ENCODE data around the gene EXOSC2.

Gene EXOSC2

DNA sequence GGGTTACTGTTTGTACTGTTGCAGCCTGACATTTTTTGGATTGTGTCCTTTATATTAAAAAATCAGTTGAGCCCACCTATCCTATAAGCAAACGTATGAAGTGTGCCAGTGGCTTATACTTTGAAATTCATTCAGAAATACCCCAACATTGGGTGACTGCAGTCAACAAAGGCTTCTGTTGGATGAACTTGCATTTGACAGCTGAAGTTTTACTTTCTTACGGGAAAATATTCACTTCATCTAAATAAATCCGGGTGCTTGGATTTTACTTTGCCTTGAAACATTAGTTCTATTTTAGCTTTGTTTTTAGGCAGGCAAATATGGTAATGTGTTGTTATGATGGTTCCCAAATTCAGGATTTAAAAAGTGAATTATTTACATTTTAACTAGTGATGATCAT is 21.7 kb downstream of the EXOSC2 start:
- H3K27me3 Mint-ChIP-seq: peaks cover 7% of the 10 kb centered on the region
- intact Hi-C loops (cut with micrococcal nuclease): no loop called here
- peak overlapping the region; percentile 96 for H3K4me3 Mint-ChIP-seq
- H3K9me3 Mint-ChIP-seq: no peaks in the 10 kb centered on the region
- H3K27ac Mint-ChIP-seq: no peak overlapping the region
- H3K36me3 Mint-ChIP-seq (ENCODE audit: low read depth): peaks cover 18% of the 10 kb centered on the region
- H3K4me1 Mint-ChIP-seq (ENCODE audit: low read depth): peaks cover 39% of the 10 kb centered on the region

DNA sequence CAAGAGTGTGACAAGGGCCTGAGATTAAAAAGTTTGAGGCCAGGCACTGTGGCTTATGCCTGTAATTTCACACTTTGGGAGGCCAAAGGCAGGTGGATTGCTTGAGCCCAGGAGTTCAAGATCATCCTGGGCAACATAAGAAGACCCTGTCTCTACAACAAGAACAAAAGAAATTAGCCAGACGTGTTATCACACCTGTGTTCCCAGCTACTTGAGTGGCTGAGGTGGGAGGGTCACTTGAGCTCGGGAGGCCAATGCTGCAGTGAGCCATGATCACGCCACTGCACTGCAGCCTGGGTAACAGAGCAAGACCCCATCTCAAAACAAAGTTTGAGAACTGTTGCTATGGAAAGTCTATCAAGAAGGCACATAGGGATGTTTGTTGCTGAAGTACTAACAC is 25.0 kb downstream of the EXOSC2 start:
- no peak overlapping the region for H3K27ac Mint-ChIP-seq
- intact Hi-C loops (cut with micrococcal nuclease): no loop called here
- no peaks in the 10 kb centered on the region for H3K27me3 Mint-ChIP-seq
- H3K4me3 Mint-ChIP-seq: no peak overlapping the region
- peaks cover 41% of the 10 kb centered on the region for H3K4me1 Mint-ChIP-seq (ENCODE audit: low read depth)
- no peaks in the 10 kb centered on the region for H3K9me3 Mint-ChIP-seq
- H3K36me3 Mint-ChIP-seq (ENCODE audit: low read depth): peaks cover 31% of the 10 kb centered on the region

DNA sequence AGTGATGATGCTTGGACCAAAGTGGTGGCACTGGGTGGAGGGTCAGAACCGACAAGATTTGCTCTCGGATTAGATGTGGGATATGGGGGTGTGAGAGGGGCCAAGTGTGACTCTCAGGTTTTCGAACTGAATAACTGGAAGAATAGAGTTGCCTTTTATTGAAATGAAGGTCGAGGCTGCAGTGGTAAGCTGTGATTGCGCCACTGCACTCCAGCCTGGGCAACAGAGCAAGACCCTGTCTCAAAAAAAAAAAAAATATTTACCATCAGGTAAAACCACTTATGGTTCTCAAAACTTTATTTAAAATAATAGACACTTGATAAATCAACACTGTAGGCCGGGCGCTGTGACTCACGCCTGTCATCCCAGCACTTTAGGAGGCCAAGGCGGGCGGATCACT is 27.2 kb downstream of the EXOSC2 start:
- no peaks in the 10 kb centered on the region for H3K27me3 Mint-ChIP-seq
- intact Hi-C loops (cut with micrococcal nuclease): no loop called here
- H3K4me1 Mint-ChIP-seq (ENCODE audit: low read depth): peaks cover 25% of the 10 kb centered on the region
- no peak overlapping the region for H3K27ac Mint-ChIP-seq
- no peaks in the 10 kb centered on the region for H3K9me3 Mint-ChIP-seq
- H3K4me3 Mint-ChIP-seq: no peak overlapping the region
- H3K36me3 Mint-ChIP-seq (ENCODE audit: low read depth): peaks cover 29% of the 10 kb centered on the region

- no peak overlapping the region for H3K27ac Mint-ChIP-seq
- H3K4me3 Mint-ChIP-seq: no peak overlapping the region
- H3K27me3 Mint-ChIP-seq: no peaks in the 10 kb centered on the region
- no peaks in the 10 kb centered on the region for H3K9me3 Mint-ChIP-seq
- peaks cover 16% of the 10 kb centered on the region for H3K4me1 Mint-ChIP-seq (ENCODE audit: low read depth)
- intact Hi-C loops (cut with micrococcal nuclease): no loop called here
- peaks cover 26% of the 10 kb centered on the region for H3K36me3 Mint-ChIP-seq (ENCODE audit: low read depth)
These were observed 35.1 kb downstream of the EXOSC2 start for GRCh38 chr9:130728721-130729120.

- Mint-ChIP-seq H3K9me3 (no peaks in the 10 kb centered on the region), H3K27ac (no peak overlapping the region), H3K4me1 (ENCODE audit: low read depth) (peaks cover 16% of the 10 kb centered on the region), H3K27me3 (no peaks in the 10 kb centered on the region), H3K4me3 (no peak overlapping the region), H3K36me3 (ENCODE audit: low read depth) (peaks cover 26% of the 10 kb centered on the region)
- intact Hi-C loops (cut with micrococcal nuclease): no loop called here
These were observed 35.6 kb downstream of the EXOSC2 start for GRCh38 chr9:130729145-130729544.

GRCh38 chr9:130731355-130731754 is 37.8 kb downstream of the EXOSC2 start:
- H3K36me3 Mint-ChIP-seq (ENCODE audit: low read depth): peaks cover 21% of the 10 kb centered on the region

DNA sequence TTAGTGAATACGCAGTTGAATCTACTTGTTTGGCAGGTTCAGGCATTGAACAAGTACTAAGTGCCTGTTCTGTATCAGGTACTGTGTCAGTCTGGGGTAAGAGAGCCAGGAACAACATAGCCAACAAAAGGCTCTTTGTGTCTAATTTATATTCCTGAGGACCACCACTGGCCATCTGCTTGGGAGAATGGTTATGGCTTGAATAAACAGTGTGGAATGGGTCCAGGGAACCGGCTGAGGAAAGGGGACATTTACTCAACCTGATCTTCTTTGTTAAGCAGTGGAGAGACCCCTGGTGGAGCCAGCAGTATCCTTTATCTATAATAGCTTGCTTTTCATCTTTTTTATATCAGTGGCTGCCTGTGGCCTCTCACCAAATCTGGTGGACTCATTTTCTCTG is 38.6 kb downstream of the EXOSC2 start:
- Mint-ChIP-seq H3K4me3 (no peak overlapping the region), H3K4me1 (ENCODE audit: low read depth) (peaks cover 12% of the 10 kb centered on the region), H3K27me3 (no peaks in the 10 kb centered on the region), H3K9me3 (no peaks in the 10 kb centered on the region), H3K36me3 (ENCODE audit: low read depth) (peaks cover 19% of the 10 kb centered on the region), H3K27ac (no peak overlapping the region)
- intact Hi-C loops (cut with micrococcal nuclease): no loop called here

More at GRCh38 chr9:130731355-130731754, 37.8 kb downstream of the EXOSC2 start:
- H3K27ac Mint-ChIP-seq: no peak overlapping the region
- H3K4me3 Mint-ChIP-seq: no peak overlapping the region
- H3K9me3 Mint-ChIP-seq: no peaks in the 10 kb centered on the region
- H3K27me3 Mint-ChIP-seq: no peaks in the 10 kb centered on the region
- intact Hi-C loops (cut with micrococcal nuclease): no loop called here
- H3K4me1 Mint-ChIP-seq (ENCODE audit: low read depth): peaks cover 13% of the 10 kb centered on the region

GRCh38 chr9:130732793-130733221 is 39.2 kb downstream of the EXOSC2 start:
- Mint-ChIP-seq H3K4me3 (no peak overlapping the region), H3K36me3 (ENCODE audit: low read depth) (peaks cover 14% of the 10 kb centered on the region), H3K27ac (no peak overlapping the region), H3K4me1 (ENCODE audit: low read depth) (peaks cover 12% of the 10 kb centered on the region), H3K9me3 (no peaks in the 10 kb centered on the region), H3K27me3 (no peaks in the 10 kb centered on the region)
- intact Hi-C loops (cut with micrococcal nuclease): no loop called here

GRCh38 chr9:130735566-130735965 is 42.0 kb downstream of the EXOSC2 start:
- H3K27ac Mint-ChIP-seq: no peak overlapping the region
- no peaks in the 10 kb centered on the region for H3K9me3 Mint-ChIP-seq
- no peak overlapping the region for H3K4me3 Mint-ChIP-seq
- intact Hi-C loops (cut with micrococcal nuclease): no loop called here
- peaks cover 6% of the 10 kb centered on the region for H3K4me1 Mint-ChIP-seq (ENCODE audit: low read depth)
- H3K36me3 Mint-ChIP-seq (ENCODE audit: low read depth): peaks cover 14% of the 10 kb centered on the region
- H3K27me3 Mint-ChIP-seq: no peaks in the 10 kb centered on the region

DNA sequence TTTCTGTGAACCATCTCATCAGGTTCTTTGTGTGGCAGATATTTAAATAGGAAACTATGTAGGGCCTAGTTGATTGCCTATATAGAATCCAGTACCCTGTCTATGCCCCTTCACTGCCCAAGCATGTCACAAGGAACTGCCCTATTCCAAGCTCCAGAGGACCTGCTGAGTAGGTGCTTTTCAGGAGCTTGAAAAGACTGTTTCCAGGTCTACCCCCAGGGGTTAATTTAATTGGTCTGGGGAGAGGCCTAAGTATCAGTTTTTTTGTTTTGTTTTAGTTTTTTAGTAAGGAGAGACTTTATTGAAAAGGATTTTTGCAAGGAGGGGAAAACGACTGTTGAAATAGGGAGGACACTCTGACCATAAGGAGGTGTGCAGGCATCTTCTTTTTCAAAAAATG is 43.3 kb downstream of the EXOSC2 start:
- Mint-ChIP-seq H3K27me3 (no peaks in the 10 kb centered on the region), H3K9me3 (no peaks in the 10 kb centered on the region), H3K36me3 (ENCODE audit: low read depth) (peaks cover 10% of the 10 kb centered on the region), H3K27ac (no peak overlapping the region), H3K4me3 (no peak overlapping the region), H3K4me1 (ENCODE audit: low read depth) (peaks cover 6% of the 10 kb centered on the region)
- intact Hi-C loops (cut with micrococcal nuclease): no loop called here

DNA sequence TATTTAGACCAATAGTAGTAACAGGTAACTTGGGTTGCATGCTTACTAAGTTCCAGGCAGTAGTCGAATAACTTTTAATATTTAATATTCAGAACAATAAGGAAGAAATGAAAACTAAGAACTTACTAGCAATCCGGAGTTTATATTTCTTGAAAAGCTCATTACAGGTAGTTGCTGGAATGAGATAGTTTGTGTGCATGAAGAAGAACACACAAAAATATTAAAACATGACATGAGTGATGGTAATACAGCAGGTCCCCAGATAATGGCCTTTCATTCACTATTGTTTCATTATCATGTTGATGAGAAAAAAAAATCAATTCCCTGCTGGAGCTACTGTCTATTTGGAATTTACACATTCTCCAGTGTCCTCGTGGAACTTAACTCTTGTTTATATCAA is 44.7 kb downstream of the EXOSC2 start:
- Mint-ChIP-seq H3K27ac (no peak overlapping the region), H3K9me3 (no peaks in the 10 kb centered on the region), H3K4me3 (no peak overlapping the region), H3K4me1 (ENCODE audit: low read depth) (no peaks in the 10 kb centered on the region), H3K27me3 (no peaks in the 10 kb centered on the region), H3K36me3 (ENCODE audit: low read depth) (peaks cover 9% of the 10 kb centered on the region)
- intact Hi-C loops (cut with micrococcal nuclease): no loop called here

DNA sequence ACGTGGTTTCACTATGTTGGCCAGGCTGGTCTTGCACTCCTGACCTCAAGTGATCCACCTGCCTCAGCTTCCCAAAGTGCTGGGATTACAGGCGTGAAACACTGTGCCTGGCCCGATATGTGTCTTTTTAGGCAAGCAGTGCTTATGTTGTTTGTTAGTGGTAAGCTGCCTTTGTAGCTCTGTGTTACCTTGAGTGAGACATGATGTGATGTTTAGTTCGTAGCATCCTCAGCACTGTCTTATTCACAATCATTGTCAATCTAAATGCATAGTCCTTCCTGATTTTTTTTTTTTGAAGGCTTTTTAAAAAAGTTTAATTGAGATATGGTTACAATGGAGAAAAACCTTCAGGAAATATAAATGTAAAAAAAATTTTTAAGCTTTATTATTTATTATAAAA is 45.5 kb downstream of the EXOSC2 start:
- Mint-ChIP-seq H3K9me3 (no peaks in the 10 kb centered on the region), H3K4me1 (ENCODE audit: low read depth) (no peaks in the 10 kb centered on the region), H3K27ac (no peak overlapping the region), H3K4me3 (no peak overlapping the region), H3K36me3 (ENCODE audit: low read depth) (peaks cover 9% of the 10 kb centered on the region), H3K27me3 (no peaks in the 10 kb centered on the region)
- intact Hi-C loops (cut with micrococcal nuclease): no loop called here

DNA sequence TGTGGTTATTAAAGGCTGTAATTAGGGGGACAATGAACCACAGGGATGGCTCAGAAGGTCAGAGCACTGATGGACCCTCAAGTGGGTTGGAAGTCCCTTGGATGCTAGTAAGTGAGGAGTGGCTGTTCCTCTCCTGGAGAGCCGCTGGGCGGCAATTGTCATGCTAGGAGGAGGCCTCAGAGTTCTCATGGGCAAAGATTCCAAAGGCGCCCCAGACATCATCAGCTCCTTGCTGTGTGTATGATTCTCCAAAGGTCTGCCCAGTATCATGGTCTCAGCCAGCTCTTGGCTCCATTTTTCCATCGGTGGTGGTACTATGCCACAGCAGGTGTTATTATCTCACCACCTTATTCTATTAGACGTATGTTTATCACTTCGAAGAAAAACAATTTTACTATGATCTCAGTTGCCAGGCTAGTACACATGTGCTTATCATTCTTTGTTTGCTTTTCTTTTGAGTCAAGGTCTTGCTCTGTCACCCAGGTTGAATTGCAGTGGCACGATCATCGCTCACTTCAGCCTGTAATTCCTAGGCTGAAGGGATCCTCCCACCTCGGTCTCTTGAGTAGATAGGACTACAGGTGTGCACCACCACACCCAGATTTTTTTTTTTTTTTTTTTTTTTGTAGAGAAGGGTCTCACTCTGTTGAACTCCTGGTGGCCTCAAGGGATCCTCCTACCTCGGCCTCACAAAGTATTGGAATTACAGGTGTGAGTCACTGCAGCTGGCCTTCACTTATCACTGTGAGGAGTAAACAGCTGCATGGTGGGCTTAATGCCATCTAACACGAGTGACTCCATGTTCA is 46.8 kb downstream of the EXOSC2 start:
- H3K27ac Mint-ChIP-seq: no peak overlapping the region
- H3K36me3 Mint-ChIP-seq (ENCODE audit: low read depth): peaks cover 9% of the 10 kb centered on the region
- no peak overlapping the region for H3K4me3 Mint-ChIP-seq
- H3K4me1 Mint-ChIP-seq (ENCODE audit: low read depth): no peaks in the 10 kb centered on the region
- no peaks in the 10 kb centered on the region for H3K27me3 Mint-ChIP-seq
- intact Hi-C loops (cut with micrococcal nuclease): no loop called here
- H3K9me3 Mint-ChIP-seq: no peaks in the 10 kb centered on the region

GRCh38 chr9:130741024-130741305 is 47.4 kb downstream of the EXOSC2 start:
- H3K4me1 Mint-ChIP-seq (ENCODE audit: low read depth): no peaks in the 10 kb centered on the region
- peaks cover 9% of the 10 kb centered on the region for H3K36me3 Mint-ChIP-seq (ENCODE audit: low read depth)

DNA sequence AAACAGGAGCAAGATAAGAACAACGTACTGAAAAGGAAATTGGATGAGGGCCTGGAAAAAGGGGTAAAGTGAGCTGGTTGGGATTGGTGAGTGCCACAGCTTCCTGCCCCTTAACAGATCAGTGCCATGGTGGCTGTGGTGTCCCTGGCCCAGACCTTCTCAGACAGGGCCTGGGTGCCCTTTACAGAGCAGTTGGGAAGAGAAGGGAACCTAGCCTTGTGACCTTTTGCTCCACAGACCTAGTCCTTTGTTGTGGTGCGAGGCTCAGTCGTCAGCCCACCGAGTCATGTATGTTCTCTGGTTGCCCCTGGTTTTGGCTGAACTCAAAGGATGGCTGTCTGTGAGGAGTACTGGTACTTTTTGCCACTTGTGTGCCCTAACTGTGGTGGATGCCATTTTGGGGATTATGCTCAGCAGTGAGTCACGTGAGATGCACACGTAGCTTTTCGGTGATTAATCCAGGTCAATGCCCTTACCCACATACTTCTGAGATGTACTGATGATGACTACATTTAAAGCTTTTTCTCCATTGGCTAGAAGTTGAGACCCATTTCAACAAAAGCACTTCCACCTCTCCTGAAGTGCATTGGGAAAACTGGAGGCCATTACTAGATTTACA is 48.4 kb downstream of the EXOSC2 start:
- Mint-ChIP-seq H3K27ac (no peak overlapping the region), H3K4me1 (ENCODE audit: low read depth) (peaks cover 7% of the 10 kb centered on the region), H3K9me3 (no peaks in the 10 kb centered on the region), H3K36me3 (ENCODE audit: low read depth) (peaks cover 9% of the 10 kb centered on the region), H3K4me3 (no peak overlapping the region), H3K27me3 (no peaks in the 10 kb centered on the region)
- intact Hi-C loops (cut with micrococcal nuclease): no loop called here

More at GRCh38 chr9:130741024-130741305, 47.4 kb downstream of the EXOSC2 start:
- Mint-ChIP-seq H3K27me3 (no peaks in the 10 kb centered on the region), H3K4me3 (no peak overlapping the region), H3K27ac (no peak overlapping the region), H3K9me3 (no peaks in the 10 kb centered on the region)
- intact Hi-C loops (cut with micrococcal nuclease): no loop called here

Measured in dendritic cell treated with granulocyte-macrophage colony-stimulating factor and Interleukin-4, amounts not matched to agents 40 ng/mL and 50 ng/mL, for 4 days (primary cell).